ENCODE measurements around the gene KLC1. TPM values are rescaled to one million over a fixed set of nuclear protein-coding genes. Genes with fewer than 3 reads are reported as not detected.
A peak's percentile ranks its signal among the peaks of the same experiment; 100 is the strongest.

Gene KLC1
- total and polyA plus RNA-seq, 8 donors, result 56.5 to 522 (median 123) TPM

GRCh38 chr14:103611215-103611614 lies 17.8 kb upstream of the KLC1 start:
- Histone ChIP-seq H3K9me3 (peaks cover 0 to 17% (median 11%) of the 10 kb centered on the region in 4 donors), H3K27ac (no peak overlapping the region), H3K27me3 (peaks cover 0 to 18% (median 6%) of the 10 kb centered on the region in 3 donors), H3K4me1 (peaks cover 16 to 23% (median 19%) of the 10 kb centered on the region in 4 donors), H3K36me3 (no peaks in the 10 kb centered on the region), H3K4me3 (no peak overlapping the region)
- no peak for DNase-seq
- 84 to 98% (median 92%) methylated on average over 2 of the region's 2 CpGs for WGBS, 5 donors
- intact Hi-C loops (cut with DNase I; ENCODE audit: low total_unique reads), result no loop called here
- TF ChIP-seq POLR2AphosphoS5 (IDR thresholded peaks at IDR 0.05) (no peak), CTCF (IDR thresholded peaks at IDR 0.05) (no peak), POLR2A (IDR thresholded peaks at IDR 0.05) (no peak), EP300 (IDR thresholded peaks at IDR 0.05) (no peak)

- intact Hi-C loops (cut with DNase I; ENCODE audit: low total_unique reads), result no loop called here
- H3K27me3 ChIP-seq, result peaks cover 0 to 2% (median 0%) of the 10 kb centered on the region in 3 donors
- 84 to 96% (median 93%) methylated on average over 4 of the region's 4 CpGs for WGBS, 5 donors
- H3K27ac ChIP-seq, result no peak overlapping the region
- H3K4me3 ChIP-seq, result no peak overlapping the region
- peaks cover 0 to 2% (median under 1%) of the 10 kb centered on the region in 4 donors for H3K4me1 ChIP-seq
- TF ChIP-seq EP300 (IDR thresholded peaks at IDR 0.05) (no peak), CTCF (IDR thresholded peaks at IDR 0.05) (peak in 2 of 7 experiments; percentile 18 to 21)
- H3K9me3 ChIP-seq, result peaks cover 0 to 17% (median 11%) of the 10 kb centered on the region in 4 donors
- DNase-seq, result no peak
- no peaks in the 10 kb centered on the region for H3K36me3 ChIP-seq
Observed at GRCh38 chr14:103613517-103613916, 15.5 kb upstream of the KLC1 start.

GRCh38 chr14:103616635-103617300 lies 12.2 kb upstream of the KLC1 start:
- intact Hi-C loops (cut with DNase I; ENCODE audit: low total_unique reads), result no loop called here
- WGBS, 5 donors, result 61 to 79% (median 73%) methylated on average over 14 to 17 of the region's 17 CpGs
- TF ChIP-seq POLR2A (IDR thresholded peaks at IDR 0.05) (no peak), EP300 (IDR thresholded peaks at IDR 0.05) (no peak), POLR2AphosphoS5 (IDR thresholded peaks at IDR 0.05) (no peak), CTCF (IDR thresholded peaks at IDR 0.05) (no peak)

GRCh38 chr14:103619057-103619456 lies 10.0 kb upstream of the KLC1 start:
- intact Hi-C loops (cut with DNase I; ENCODE audit: low total_unique reads), result no loop called here
- TF ChIP-seq POLR2AphosphoS5 (IDR thresholded peaks at IDR 0.05), result no peak
- no peak for TF ChIP-seq EP300 (IDR thresholded peaks at IDR 0.05)
- TF ChIP-seq CTCF (IDR thresholded peaks at IDR 0.05), result no peak

More at GRCh38 chr14:103616635-103617300, 12.2 kb upstream of the KLC1 start:
- DNase-seq, result no peak
- Histone ChIP-seq H3K27me3 (no peaks in the 10 kb centered on the region), H3K4me3 (no peak overlapping the region), H3K4me1 (no peaks in the 10 kb centered on the region), H3K27ac (no peak overlapping the region), H3K36me3 (no peaks in the 10 kb centered on the region), H3K9me3 (peaks cover 0 to 3% (median 1%) of the 10 kb centered on the region in 4 donors)

More at GRCh38 chr14:103619057-103619456, 10.0 kb upstream of the KLC1 start:
- no peak for DNase-seq
- Histone ChIP-seq H3K27me3 (no peaks in the 10 kb centered on the region), H3K36me3 (no peaks in the 10 kb centered on the region), H3K4me3 (no peak overlapping the region), H3K27ac (no peak overlapping the region), H3K4me1 (peaks cover 4 to 9% (median 7%) of the 10 kb centered on the region in 4 donors), H3K9me3 (no peaks in the 10 kb centered on the region)
- WGBS, 5 donors, result 66 to 82% (median 76%) methylated on average over 5 of the region's 5 CpGs
